CD4-positive, CD25-positive, alpha-beta regulatory T cell (primary cell): ENCODE data around the gene RBM27. TPM values are rescaled to one million over a fixed set of nuclear protein-coding genes. Genes with fewer than 3 reads are reported as not detected.
"Not testable (repeated sequence)": the region's sequence is repeated elsewhere in the genome, so short reads cannot be mapped to it uniquely, and the experiment has no call there.

Source experiments
- ATAC-seq, 2 donors: fragments of 150-1000 bp; cut with Tn5 transposase; one replicate each; pipeline ENCODE4 v1.10.0; 2021; ENCODE audit warnings: low read depth in 2 of 2, moderate number of reproducible peaks in 2 of 2, moderate library complexity in 1 of 2
- DNase-seq, 3 donors: peaks; one replicate each; pipeline versions ENCODE4 v3.0.0 to v3.0.0-alpha.2; 2012 to 2022; ENCODE audit warnings: mixed read lengths in 1 of 3
- H3K27ac ChIP-seq: one replicate; pipeline ENCODE4 v1.7.0; 2013; ENCODE audit warnings: mild to moderate bottlenecking, low read length; ENCODE audit not compliant: insufficient read depth, poor library complexity, severe bottlenecking
- H3K27me3 ChIP-seq: one replicate; pipeline ENCODE4 v1.7.0; 2013; ENCODE audit warnings: low read length; ENCODE audit not compliant: control insufficient read depth, insufficient read depth
- H3K36me3 ChIP-seq: one replicate; pipeline ENCODE4 v1.7.0; 2013; ENCODE audit warnings: mild to moderate bottlenecking, low read length, moderate library complexity; ENCODE audit not compliant: control insufficient read depth, insufficient read depth
- H3K4me1 ChIP-seq: 2 replicates; pipeline ENCODE4 v1.7.0; 2013; ENCODE audit warnings: mild to moderate bottlenecking, low read length; ENCODE audit not compliant: insufficient read depth, control insufficient read depth, poor library complexity, severe bottlenecking
- H3K4me3 ChIP-seq: one replicate; pipeline ENCODE4 v1.7.0; 2013; ENCODE audit warnings: low read depth, mild to moderate bottlenecking, low read length, moderate library complexity
- H3K9me3 ChIP-seq, 2 experiments: 1 replicate in 1 of 2; 2 replicates in 1 of 2; pipeline ENCODE4 v1.7.0; 2013; ENCODE audit warnings: low read length in 2 of 2, mild to moderate bottlenecking in 1 of 2, moderate library complexity in 1 of 2; ENCODE audit not compliant: control insufficient read depth in 2 of 2
- H3K27ac Mint-ChIP-seq, 3 donors: one replicate each; pipeline ENCODE4 v1.8.0; 2020 to 2022; ENCODE audit warnings: mild to moderate bottlenecking in 3 of 3, mixed read lengths in 3 of 3, moderate library complexity in 2 of 3
- H3K27me3 Mint-ChIP-seq: one replicate; pipeline ENCODE4 v1.8.0; 2022; ENCODE audit warnings: mild to moderate bottlenecking, mixed read lengths
- H3K36me3 Mint-ChIP-seq: one replicate; pipeline ENCODE4 v1.8.0; 2020; ENCODE audit warnings: mixed read lengths
- H3K4me1 Mint-ChIP-seq, 4 donors: one replicate each; pipeline ENCODE4 v1.8.0; 2020 to 2022; ENCODE audit warnings: mixed read lengths in 4 of 4, mild to moderate bottlenecking in 1 of 4
- H3K4me3 Mint-ChIP-seq, 4 donors: one replicate each; pipeline ENCODE4 v1.8.0; 2020 to 2022; ENCODE audit warnings: mild to moderate bottlenecking in 4 of 4, mixed read lengths in 4 of 4, moderate library complexity in 3 of 4
- H3K9me3 Mint-ChIP-seq, 7 donors: one replicate each; pipeline ENCODE4 v1.8.0; 2020 to 2022; ENCODE audit warnings: mixed read lengths in 7 of 7, mild to moderate bottlenecking in 3 of 7, moderate library complexity in 2 of 7
- polyA plus RNA-seq, 4 donors: library from polyadenylated mRNA; unstranded; fragments of 300-500 nt; fragmentation: Illumina TruSeq; gene quantifications; one replicate each; pipeline ENCODE4 v1.2.3, GENCODE V29; 2021
- total RNA-seq: library from RNA; stranded (reverse); gene quantifications from one replicate; pipeline ENCODE4 v1.2.3, GENCODE V29; 2022

Gene RBM27
- total and polyA plus RNA-seq, 5 donors from 2014 or later, result 5.8 to 34.8 (median 6.7) TPM

DNA sequence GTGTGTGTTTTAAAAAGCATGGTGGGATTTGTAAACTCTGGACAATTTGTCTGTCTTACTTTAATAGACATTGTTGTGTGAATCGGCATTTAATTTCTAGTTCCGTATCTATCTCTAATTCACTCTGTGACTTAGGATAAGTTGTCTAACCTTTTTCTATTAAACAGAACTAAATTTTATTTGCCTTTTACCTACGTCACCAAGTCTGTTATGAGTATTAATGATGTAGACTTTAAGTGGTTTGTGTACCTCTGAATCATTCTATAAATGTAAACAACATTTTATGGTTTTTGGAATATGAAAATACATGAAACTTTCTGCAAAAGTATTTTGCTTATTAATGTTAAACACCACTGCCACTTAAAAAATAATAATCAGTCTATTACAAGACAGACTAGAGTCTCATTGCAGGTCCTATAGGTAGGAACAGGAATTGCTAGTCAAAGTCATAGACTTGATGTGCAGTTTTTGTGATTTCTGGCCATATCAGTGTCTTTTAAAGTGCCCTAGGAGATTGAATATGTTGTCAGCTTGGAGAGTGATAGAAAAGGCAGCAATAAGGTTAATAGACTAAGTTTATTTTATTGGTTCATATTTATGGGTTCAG is 5.6 kb downstream of the RBM27 start:
- ATAC-seq (peak; percentile 33 to 52), DNase-seq (peak in 1 of 3 donors; percentile 11)
- H3K9me3 ChIP-seq, result no peaks in the 10 kb centered on the region
- Mint-ChIP-seq H3K4me3 (peak overlapping the region; percentile 1 to 73 (median 8)), H3K36me3 (no peaks in the 10 kb centered on the region), H3K4me1 (peaks cover 17 to 60% (median 34%) of the 10 kb centered on the region in 4 donors), H3K27ac (peak overlapping the region in 1 of 3 donors; percentile 25), H3K9me3 (no peaks in the 10 kb centered on the region), H3K27me3 (no peaks in the 10 kb centered on the region)
- peak overlapping the region; percentile 45 for H3K4me3 ChIP-seq
- no peaks in the 10 kb centered on the region for H3K36me3 ChIP-seq
- H3K4me1 ChIP-seq, result peaks cover 50% of the 10 kb centered on the region
- H3K27me3 ChIP-seq, result no peaks in the 10 kb centered on the region
- no peak overlapping the region for H3K27ac ChIP-seq

DNA sequence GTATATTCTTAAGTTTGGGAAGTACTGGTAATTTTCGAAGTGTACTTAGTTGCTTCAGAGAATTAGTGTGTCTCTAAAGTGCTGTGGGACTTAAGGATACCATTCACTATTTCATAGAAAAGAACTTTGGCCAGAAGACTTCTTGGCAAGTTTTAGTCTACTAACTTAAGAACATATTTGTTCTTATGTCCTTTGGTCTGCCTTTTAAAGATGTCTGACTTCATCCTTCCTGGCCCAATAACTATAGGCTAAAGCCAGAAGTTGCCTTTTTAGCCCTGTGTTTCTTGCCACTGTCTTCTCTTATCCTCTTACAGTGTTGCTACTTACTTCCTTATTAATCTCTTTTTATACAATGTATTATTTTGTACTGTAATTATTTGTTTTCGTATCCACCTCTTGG is 6.3 kb downstream of the RBM27 start:
- H3K9me3 ChIP-seq, result no peaks in the 10 kb centered on the region
- H3K27me3 ChIP-seq, result no peaks in the 10 kb centered on the region
- Mint-ChIP-seq H3K9me3 (no peaks in the 10 kb centered on the region), H3K27me3 (no peaks in the 10 kb centered on the region), H3K4me3 (peak overlapping the region in 2 of 4 donors; percentile 2 to 36), H3K4me1 (peaks cover 23 to 67% (median 41%) of the 10 kb centered on the region in 4 donors), H3K27ac (no peak overlapping the region), H3K36me3 (no peaks in the 10 kb centered on the region)
- peaks cover 47% of the 10 kb centered on the region for H3K4me1 ChIP-seq
- peak overlapping the region; percentile 45 for H3K4me3 ChIP-seq
- H3K36me3 ChIP-seq, result no peaks in the 10 kb centered on the region
- ATAC-seq (no peak), DNase-seq (no peak)
- H3K27ac ChIP-seq, result no peak overlapping the region

GRCh38 chr5:146210810-146211209 is 7.4 kb downstream of the RBM27 start:
- peaks cover 37% of the 10 kb centered on the region for H3K4me1 ChIP-seq
- H3K27ac Mint-ChIP-seq, H3K4me3 ChIP-seq, H3K36me3 Mint-ChIP-seq, H3K36me3 ChIP-seq, DNase-seq, H3K9me3 ChIP-seq, H3K27ac ChIP-seq, H3K9me3 Mint-ChIP-seq, H3K27me3 ChIP-seq, H3K4me3 Mint-ChIP-seq, ATAC-seq, H3K27me3 Mint-ChIP-seq: not testable (repeated sequence)
- peaks cover 30 to 78% (median 49%) of the 10 kb centered on the region in 4 donors for H3K4me1 Mint-ChIP-seq

DNA sequence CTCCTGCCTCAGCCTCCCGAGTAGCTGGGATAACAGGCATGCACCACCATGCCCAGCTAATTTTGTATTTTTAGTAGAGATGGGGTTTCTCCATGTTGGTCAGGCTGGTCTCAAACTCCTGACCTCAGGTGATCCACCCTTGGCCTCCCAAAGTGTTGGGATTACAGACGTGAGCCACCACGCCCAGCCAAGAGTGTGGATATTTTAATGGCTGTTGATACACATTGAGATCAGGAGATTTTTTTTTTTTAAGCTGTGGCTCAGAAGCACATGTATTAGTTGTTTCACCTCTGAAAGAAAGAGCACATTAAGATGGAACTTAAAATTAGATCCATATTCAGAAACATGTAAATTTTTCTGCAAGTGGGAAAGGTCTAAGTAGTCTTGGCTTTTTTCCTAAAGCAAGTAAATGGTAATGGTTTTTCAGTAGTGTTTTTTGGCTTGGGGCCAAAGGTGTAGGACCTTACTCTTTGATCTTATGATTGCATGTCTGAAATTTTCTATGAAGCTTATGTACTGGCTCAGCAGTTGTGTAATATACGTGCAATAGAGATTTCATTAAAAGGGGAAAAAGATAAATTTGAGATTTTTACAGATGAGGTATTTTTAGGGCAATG is 9.9 kb downstream of the RBM27 start:
- Histone ChIP-seq H3K27me3 (no peaks in the 10 kb centered on the region), H3K4me1 (peaks cover 23% of the 10 kb centered on the region), H3K36me3 (peaks cover 6% of the 10 kb centered on the region), H3K4me3 (no peak overlapping the region), H3K27ac (no peak overlapping the region), H3K9me3 (no peaks in the 10 kb centered on the region)
- H3K4me1 Mint-ChIP-seq, result peaks cover 34 to 76% (median 56%) of the 10 kb centered on the region in 4 donors
- no peaks in the 10 kb centered on the region for H3K9me3 Mint-ChIP-seq
- DNase-seq, result no peak
- ATAC-seq, result no peak
- no peak overlapping the region for H3K27ac Mint-ChIP-seq
- peaks cover 2% of the 10 kb centered on the region for H3K36me3 Mint-ChIP-seq
- no peaks in the 10 kb centered on the region for H3K27me3 Mint-ChIP-seq
- H3K4me3 Mint-ChIP-seq, result peak overlapping the region in 2 of 4 donors; percentile 51 to 63

DNA sequence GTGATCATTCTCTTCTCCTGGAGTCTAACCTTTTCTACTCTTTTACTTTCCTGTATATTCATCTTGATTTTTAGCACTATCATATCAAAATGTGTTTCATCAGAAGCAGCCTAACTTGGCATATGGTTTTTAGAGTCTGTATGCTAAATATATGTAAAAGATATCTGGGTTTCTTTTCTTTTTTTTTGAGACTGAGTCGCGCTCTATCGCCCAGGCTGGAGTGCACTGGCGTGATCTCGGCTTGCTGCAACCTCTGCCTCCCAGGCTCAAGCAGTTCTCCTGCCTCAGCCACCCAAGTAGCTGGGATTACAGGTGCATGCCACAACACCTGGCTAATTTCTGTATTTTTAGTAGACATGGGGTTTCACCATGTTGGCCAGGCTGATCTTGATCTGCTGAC is 11.5 kb downstream of the RBM27 start:
- not testable (repeated sequence) for DNase-seq
- peak overlapping the region in 2 of 4 donors; percentile 15 to 43 for H3K4me3 Mint-ChIP-seq

DNA sequence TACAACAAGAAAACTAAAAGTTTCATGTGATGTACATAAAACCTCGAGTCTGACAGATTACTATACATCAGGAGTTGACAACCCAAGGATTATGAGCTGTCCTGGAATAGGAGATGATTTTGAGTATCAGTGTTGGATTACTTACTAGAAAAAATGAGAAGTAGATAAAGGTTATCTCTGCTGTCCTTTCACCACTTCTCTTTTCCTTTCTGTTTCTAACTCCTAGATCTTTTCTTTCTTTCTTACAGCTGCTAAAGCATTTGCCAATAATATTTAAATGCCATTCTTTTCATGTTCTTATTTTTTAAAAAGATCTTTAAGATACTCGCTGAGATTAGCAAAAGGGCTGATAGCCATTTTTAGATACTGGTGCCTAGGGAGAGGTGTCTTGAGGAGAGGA is 14.8 kb downstream of the RBM27 start:
- H3K9me3 ChIP-seq, result no peaks in the 10 kb centered on the region
- peak overlapping the region; percentile 67 to 73 (median 69) for H3K27ac Mint-ChIP-seq
- H3K27ac ChIP-seq, result no peak overlapping the region
- H3K36me3 Mint-ChIP-seq, result peaks cover 16% of the 10 kb centered on the region
- H3K4me3 ChIP-seq, result no peak overlapping the region
- H3K9me3 Mint-ChIP-seq, result no peaks in the 10 kb centered on the region
- peaks cover 5% of the 10 kb centered on the region for H3K4me1 ChIP-seq
- H3K36me3 ChIP-seq, result peaks cover 28% of the 10 kb centered on the region
- peaks cover 35 to 61% (median 46%) of the 10 kb centered on the region in 4 donors for H3K4me1 Mint-ChIP-seq
- H3K27me3 ChIP-seq, result no peaks in the 10 kb centered on the region
- ATAC-seq (no peak), DNase-seq (no peak)
- H3K4me3 Mint-ChIP-seq, result no peak overlapping the region
- no peaks in the 10 kb centered on the region for H3K27me3 Mint-ChIP-seq

More for the DNA sequence above, 11.5 kb downstream of the RBM27 start:
- ATAC-seq, H3K9me3 Mint-ChIP-seq, H3K27ac ChIP-seq, H3K27me3 Mint-ChIP-seq, H3K4me3 ChIP-seq, H3K27me3 ChIP-seq, H3K9me3 ChIP-seq: not testable (repeated sequence)
- peaks cover 32 to 73% (median 50%) of the 10 kb centered on the region in 4 donors for H3K4me1 Mint-ChIP-seq
- H3K36me3 ChIP-seq, result peaks cover 13% of the 10 kb centered on the region
- H3K4me1 ChIP-seq, result peaks cover 14% of the 10 kb centered on the region
- peak overlapping the region in 1 of 3 donors; percentile 83 for H3K27ac Mint-ChIP-seq
- H3K36me3 Mint-ChIP-seq, result peaks cover 11% of the 10 kb centered on the region

- Histone ChIP-seq H3K36me3 (peaks cover 37% of the 10 kb centered on the region), H3K27ac (no peak overlapping the region), H3K4me3 (no peak overlapping the region), H3K4me1 (peaks cover 5% of the 10 kb centered on the region), H3K27me3 (no peaks in the 10 kb centered on the region), H3K9me3 (no peaks in the 10 kb centered on the region)
- H3K27me3 Mint-ChIP-seq, result no peaks in the 10 kb centered on the region
- no peak for DNase-seq
- no peak for ATAC-seq
- no peak overlapping the region for H3K4me3 Mint-ChIP-seq
- no peaks in the 10 kb centered on the region for H3K9me3 Mint-ChIP-seq
- peaks cover 34 to 55% (median 38%) of the 10 kb centered on the region in 4 donors for H3K4me1 Mint-ChIP-seq
- H3K36me3 Mint-ChIP-seq, result peaks cover 17% of the 10 kb centered on the region
- H3K27ac Mint-ChIP-seq, result peak overlapping the region in 2 of 3 donors; percentile 5 to 42
Observed at GRCh38 chr5:146219243-146219642, 15.8 kb downstream of the RBM27 start.

- Histone ChIP-seq H3K27ac (no peak overlapping the region), H3K4me3 (no peak overlapping the region), H3K9me3 (no peaks in the 10 kb centered on the region), H3K36me3 (peaks cover 48% of the 10 kb centered on the region), H3K4me1 (no peaks in the 10 kb centered on the region), H3K27me3 (no peaks in the 10 kb centered on the region)
- no peak for ATAC-seq
- Mint-ChIP-seq H3K4me3 (no peak overlapping the region), H3K27ac (no peak overlapping the region), H3K27me3 (no peaks in the 10 kb centered on the region), H3K36me3 (peaks cover 21% of the 10 kb centered on the region), H3K9me3 (no peaks in the 10 kb centered on the region), H3K4me1 (peaks cover 20 to 36% (median 29%) of the 10 kb centered on the region in 4 donors)
- DNase-seq, result no peak
Observed at GRCh38 chr5:146221234-146221633, 17.8 kb downstream of the RBM27 start.
